Coronary artery (tissue), 2 donors: ENCODE data around the gene CADM1.

Source experiments
- DNase-seq: peaks from one replicate; pipeline ENCODE4 v3.0.0-alpha.2; 2017; ENCODE audit warnings: low spot score
- H3K27ac ChIP-seq, 2 donors: fragments of 200-600 bp; sonication (generic); one replicate each; pipeline ENCODE4 v1.5.1; 2016 to 2019
- H3K4me3 ChIP-seq: fragments of 200-600 bp; sonication (generic); 2 replicates; pipeline ENCODE4 v1.5.1; 2016; ENCODE audit warnings: mild to moderate bottlenecking, moderate library complexity
- TF ChIP-seq, protein P1 (sequence below): fragments of 200-600 bp; sonication (generic); IDR thresholded peaks from one replicate; pipeline ENCODE4 v1.5.1; 2019; ENCODE audit warnings: antibody characterized with exemption

Gene CADM1

GRCh38 chr11:115352805-115353485 is 151.3 kb downstream of the CADM1 start:
- H3K4me3 ChIP-seq, result no peak overlapping the region
- no peak for DNase-seq
- no peak overlapping the region for H3K27ac ChIP-seq
- TF ChIP-seq, protein P1, sequence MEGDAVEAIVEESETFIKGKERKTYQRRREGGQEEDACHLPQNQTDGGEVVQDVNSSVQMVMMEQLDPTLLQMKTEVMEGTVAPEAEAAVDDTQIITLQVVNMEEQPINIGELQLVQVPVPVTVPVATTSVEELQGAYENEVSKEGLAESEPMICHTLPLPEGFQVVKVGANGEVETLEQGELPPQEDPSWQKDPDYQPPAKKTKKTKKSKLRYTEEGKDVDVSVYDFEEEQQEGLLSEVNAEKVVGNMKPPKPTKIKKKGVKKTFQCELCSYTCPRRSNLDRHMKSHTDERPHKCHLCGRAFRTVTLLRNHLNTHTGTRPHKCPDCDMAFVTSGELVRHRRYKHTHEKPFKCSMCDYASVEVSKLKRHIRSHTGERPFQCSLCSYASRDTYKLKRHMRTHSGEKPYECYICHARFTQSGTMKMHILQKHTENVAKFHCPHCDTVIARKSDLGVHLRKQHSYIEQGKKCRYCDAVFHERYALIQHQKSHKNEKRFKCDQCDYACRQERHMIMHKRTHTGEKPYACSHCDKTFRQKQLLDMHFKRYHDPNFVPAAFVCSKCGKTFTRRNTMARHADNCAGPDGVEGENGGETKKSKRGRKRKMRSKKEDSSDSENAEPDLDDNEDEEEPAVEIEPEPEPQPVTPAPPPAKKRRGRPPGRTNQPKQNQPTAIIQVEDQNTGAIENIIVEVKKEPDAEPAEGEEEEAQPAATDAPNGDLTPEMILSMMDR, result no peak

GRCh38 chr11:115349335-115350017 is 154.7 kb downstream of the CADM1 start:
- no peak overlapping the region for H3K4me3 ChIP-seq
- no peak for DNase-seq
- TF ChIP-seq, protein P1, result no peak
- H3K27ac ChIP-seq, result no peak overlapping the region

DNA sequence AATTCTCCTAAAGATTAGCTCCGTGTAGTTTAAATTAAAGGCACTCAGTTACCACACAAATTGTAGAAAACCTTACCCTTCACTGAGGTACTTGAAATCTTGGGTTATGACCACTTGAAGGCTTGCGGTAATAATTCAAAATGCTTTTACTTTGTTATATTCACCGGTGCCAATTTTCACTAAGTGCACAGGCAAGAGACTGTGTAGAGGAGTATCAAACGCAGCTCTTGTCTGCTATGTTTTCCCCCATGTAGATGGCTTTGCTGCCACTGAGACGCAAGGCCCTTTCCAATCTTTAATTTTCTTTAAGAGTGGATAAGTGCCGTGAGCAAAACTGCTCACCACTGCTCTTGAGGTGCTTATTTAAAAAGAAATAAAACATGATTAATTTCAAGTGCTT is 155.8 kb downstream of the CADM1 start:
- TF ChIP-seq, protein P1, result no peak
- no peak overlapping the region for H3K4me3 ChIP-seq
- no peak for DNase-seq
- H3K27ac ChIP-seq, result no peak overlapping the region

DNA sequence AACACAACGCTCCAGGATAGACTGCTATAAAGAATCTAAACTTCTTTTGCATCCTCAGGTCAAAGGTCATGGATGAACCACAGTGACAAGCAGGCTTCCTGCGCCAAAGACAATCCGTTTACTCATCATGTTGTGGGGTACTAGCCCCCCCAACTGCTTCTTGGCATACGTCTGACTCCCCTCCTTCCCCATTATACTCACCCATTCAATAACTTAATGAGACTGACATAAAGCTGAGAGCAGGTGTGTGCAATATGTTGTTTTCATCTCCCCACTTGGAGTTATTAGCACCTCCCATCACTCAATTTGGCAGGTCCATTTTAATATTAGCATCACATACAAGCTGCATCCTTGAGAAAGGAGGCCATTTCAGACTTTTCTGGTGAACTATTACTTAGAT is 157.1 kb downstream of the CADM1 start:
- Histone ChIP-seq H3K4me3 (no peak overlapping the region), H3K27ac (no peak overlapping the region)
- DNase-seq, result no peak
- TF ChIP-seq, protein P1, result no peak

GRCh38 chr11:115345840-115346239 is 158.4 kb downstream of the CADM1 start:
- TF ChIP-seq, protein P1, result no peak
- H3K4me3 ChIP-seq, result no peak overlapping the region
- no peak for DNase-seq
- no peak overlapping the region for H3K27ac ChIP-seq

GRCh38 chr11:115345361-115345760 is 158.9 kb downstream of the CADM1 start:
- DNase-seq, result no peak
- TF ChIP-seq, protein P1, result no peak
- Histone ChIP-seq H3K27ac (no peak overlapping the region), H3K4me3 (no peak overlapping the region)

- TF ChIP-seq, protein P1, result no peak
- no peak for DNase-seq
These were observed 159.4 kb downstream of the CADM1 start for GRCh38 chr11:115344846-115345245.

More at GRCh38 chr11:115344846-115345245, 159.4 kb downstream of the CADM1 start:
- Histone ChIP-seq H3K4me3 (no peak overlapping the region), H3K27ac (no peak overlapping the region)
